IPS-18c (cell line): ENCODE data around the gene LAMB3.

Experiments
- H3K4me3 ChIP-seq: 2 replicates; pipeline ENCODE4 v1.7.0; 2013; ENCODE audit warnings: low read depth, mild to moderate bottlenecking, low read length, moderate library complexity; ENCODE audit not compliant: insufficient read depth
- H3K9me3 ChIP-seq: one replicate; pipeline ENCODE4 v1.6.1; 2013; ENCODE audit warnings: mild to moderate bottlenecking, low read length, moderate library complexity; ENCODE audit not compliant: control insufficient read depth, insufficient read depth

Gene LAMB3

GRCh38 chr1:209626346-209627026 is 25.7 kb downstream of the LAMB3 start:
- H3K4me3 ChIP-seq = no peak overlapping the region
- no peaks in the 10 kb centered on the region for H3K9me3 ChIP-seq

GRCh38 chr1:209625791-209626285 is 26.4 kb downstream of the LAMB3 start:
- no peaks in the 10 kb centered on the region for H3K9me3 ChIP-seq

GRCh38 chr1:209624558-209625549 is 27.4 kb downstream of the LAMB3 start:
- Histone ChIP-seq H3K4me3 (no peak overlapping the region), H3K9me3 (no peaks in the 10 kb centered on the region)

More at GRCh38 chr1:209625791-209626285, 26.4 kb downstream of the LAMB3 start:
- H3K4me3 ChIP-seq = no peak overlapping the region

- no peak overlapping the region for H3K4me3 ChIP-seq
- no peaks in the 10 kb centered on the region for H3K9me3 ChIP-seq
These were observed 29.1 kb downstream of the LAMB3 start for GRCh38 chr1:209622841-209623829.

- no peak overlapping the region for H3K4me3 ChIP-seq
- H3K9me3 ChIP-seq = no peaks in the 10 kb centered on the region
These were observed 30.2 kb downstream of the LAMB3 start for GRCh38 chr1:209621741-209622655.

- Histone ChIP-seq H3K4me3 (no peak overlapping the region), H3K9me3 (no peaks in the 10 kb centered on the region)
These were observed 30.9 kb downstream of the LAMB3 start for GRCh38 chr1:209621286-209621685.

GRCh38 chr1:209620487-209620884 is 31.7 kb downstream of the LAMB3 start:
- H3K9me3 ChIP-seq = no peaks in the 10 kb centered on the region
- no peak overlapping the region for H3K4me3 ChIP-seq

- H3K4me3 ChIP-seq = no peak overlapping the region
- no peaks in the 10 kb centered on the region for H3K9me3 ChIP-seq
These were observed 32.3 kb downstream of the LAMB3 start for GRCh38 chr1:209619696-209620486.

GRCh38 chr1:209618756-209619420 is 33.3 kb downstream of the LAMB3 start:
- Histone ChIP-seq H3K4me3 (no peak overlapping the region), H3K9me3 (no peaks in the 10 kb centered on the region)

- Histone ChIP-seq H3K4me3 (no peak overlapping the region), H3K9me3 (no peaks in the 10 kb centered on the region)
These were observed 33.9 kb downstream of the LAMB3 start for GRCh38 chr1:209618291-209618690.

- Histone ChIP-seq H3K9me3 (no peaks in the 10 kb centered on the region), H3K4me3 (no peak overlapping the region)
These were observed 34.5 kb downstream of the LAMB3 start for GRCh38 chr1:209617755-209618154.

GRCh38 chr1:209617047-209617673 is 35.1 kb downstream of the LAMB3 start:
- no peak overlapping the region for H3K4me3 ChIP-seq

GRCh38 chr1:209616366-209617046 is 35.7 kb downstream of the LAMB3 start:
- no peaks in the 10 kb centered on the region for H3K9me3 ChIP-seq

More at GRCh38 chr1:209617047-209617673, 35.1 kb downstream of the LAMB3 start:
- H3K9me3 ChIP-seq = no peaks in the 10 kb centered on the region

GRCh38 chr1:209614906-209615305 is 37.3 kb downstream of the LAMB3 start:
- H3K4me3 ChIP-seq = no peak overlapping the region
- no peaks in the 10 kb centered on the region for H3K9me3 ChIP-seq

More at GRCh38 chr1:209616366-209617046, 35.7 kb downstream of the LAMB3 start:
- H3K4me3 ChIP-seq = no peak overlapping the region
